Astrocyte (in vitro differentiated cells and primary cell): ENCODE measurements around the gene WNT1. TPM values are rescaled to one million over a fixed set of nuclear protein-coding genes. Genes with fewer than 3 reads are reported as not detected.

Source experiments
- DNase-seq: peaks from one replicate; pipeline ENCODE4 v3.0.0-alpha.2; 2010; ENCODE audit warnings: low read depth
- FAIRE-seq: peaks from 2 replicates; lab custom pipeline; 2011; peaks lifted over from hg19 to GRCh38; lab: Jason Lieb, UNC
- H2AFZ ChIP-seq: 2 replicates; pipeline ENCODE4 v1.6.0; 2012; ENCODE audit warnings: low read depth, low read length, inconsistent platforms
- H3K27ac ChIP-seq: 2 replicates; pipeline ENCODE4 v1.5.1; 2011; ENCODE audit warnings: low read depth, low read length, inconsistent platforms
- H3K27me3 ChIP-seq: 2 replicates; pipeline ENCODE4 v1.6.0; 2011; ENCODE audit warnings: low read length, inconsistent platforms; ENCODE audit not compliant: insufficient read depth
- H3K36me3 ChIP-seq: 2 replicates; pipeline ENCODE4 v1.5.1; 2011; ENCODE audit warnings: low read length, inconsistent platforms; ENCODE audit not compliant: insufficient read depth
- H3K4me1 ChIP-seq: 2 replicates; pipeline ENCODE4 v1.5.1; 2011; ENCODE audit warnings: low read length, inconsistent platforms; ENCODE audit not compliant: insufficient read depth
- H3K4me2 ChIP-seq: 2 replicates; pipeline ENCODE4 v1.6.0; 2012; ENCODE audit warnings: low read length, inconsistent platforms
- H3K4me3 ChIP-seq: 2 replicates; pipeline ENCODE4 v1.5.1; 2011; ENCODE audit warnings: low read depth, mild to moderate bottlenecking, low read length, inconsistent platforms; ENCODE audit not compliant: insufficient read depth
- H3K79me2 ChIP-seq: 2 replicates; pipeline ENCODE4 v1.6.0; 2012; ENCODE audit warnings: mild to moderate bottlenecking, low read length, inconsistent platforms; ENCODE audit not compliant: insufficient read depth
- H3K9ac ChIP-seq: 2 replicates; pipeline ENCODE4 v1.6.0; 2012; ENCODE audit warnings: mild to moderate bottlenecking, low read length, inconsistent platforms
- H3K9me3 ChIP-seq: 2 replicates; pipeline ENCODE4 v1.5.1; 2012; ENCODE audit warnings: low read depth, mild to moderate bottlenecking, low read length, inconsistent platforms; ENCODE audit not compliant: insufficient read depth
- H4K20me1 ChIP-seq: 2 replicates; pipeline ENCODE4 v1.6.0; 2012; ENCODE audit warnings: low read length, inconsistent platforms; ENCODE audit not compliant: insufficient read depth
- H3K27ac Mint-ChIP-seq: one replicate; pipeline ENCODE4 v1.8.0; 2021; ENCODE audit warnings: mild to moderate bottlenecking, mixed read lengths; ENCODE audit not compliant: unreplicated experiment
- H3K27me3 Mint-ChIP-seq: one replicate; pipeline ENCODE4 v1.8.0; 2021; ENCODE audit warnings: low read depth, mixed read lengths; ENCODE audit not compliant: unreplicated experiment
- H3K36me3 Mint-ChIP-seq: one replicate; pipeline ENCODE4 v1.8.0; 2021; ENCODE audit warnings: low read depth, mixed read lengths; ENCODE audit not compliant: unreplicated experiment
- H3K4me1 Mint-ChIP-seq: one replicate; pipeline ENCODE4 v1.8.0; 2021; ENCODE audit warnings: low read depth, mixed read lengths; ENCODE audit not compliant: unreplicated experiment
- H3K4me3 Mint-ChIP-seq: one replicate; pipeline ENCODE4 v1.8.0; 2021; ENCODE audit warnings: mild to moderate bottlenecking, moderate library complexity, mixed read lengths; ENCODE audit not compliant: unreplicated experiment
- H3K9me3 Mint-ChIP-seq: one replicate; pipeline ENCODE4 v1.8.0; 2021; ENCODE audit warnings: mild to moderate bottlenecking, mixed read lengths; ENCODE audit not compliant: unreplicated experiment
- CTCF ChIP-seq: IDR thresholded peaks from 2 replicates; pipeline ENCODE4 v1.5.1; 2011; ENCODE audit warnings: low read depth, mild to moderate bottlenecking, inconsistent platforms, low read length, moderate library complexity; ENCODE audit not compliant: insufficient read depth
- EZH2 ChIP-seq: IDR thresholded peaks from 2 replicates; pipeline ENCODE4 v1.6.1; 2012; ENCODE audit warnings: mild to moderate bottlenecking, low read length, inconsistent platforms; ENCODE audit not compliant: insufficient read depth
- total RNA-seq: library from RNA; stranded (reverse); gene quantifications from 2 replicates; pipeline ENCODE4 v1.2.1, GENCODE V29; 2021

Gene WNT1
- total RNA-seq, 1 donor from 2014 or later, result not detected

- no peak for DNase-seq
- no peak overlapping the region for H3K9ac ChIP-seq
- no peak overlapping the region for H3K4me3 ChIP-seq
- no peaks in the 10 kb centered on the region for H3K36me3 ChIP-seq
- Mint-ChIP-seq H3K4me3 (no peak overlapping the region), H3K9me3 (peaks cover 10% of the 10 kb centered on the region), H3K4me1 (peaks cover 2% of the 10 kb centered on the region), H3K27ac (peak overlapping the region; percentile 62), H3K36me3 (no peaks in the 10 kb centered on the region), H3K27me3 (peaks cover 79% of the 10 kb centered on the region)
- no peaks in the 10 kb centered on the region for H3K79me2 ChIP-seq
- H3K27me3 ChIP-seq, result peaks cover 93% of the 10 kb centered on the region
- peaks cover 38% of the 10 kb centered on the region for H4K20me1 ChIP-seq
- no peak for FAIRE-seq
- no peak overlapping the region for H3K27ac ChIP-seq
- no peak overlapping the region for H2AFZ ChIP-seq
- no peak for TF ChIP-seq EZH2
- TF ChIP-seq CTCF, result no peak
- peaks cover 27% of the 10 kb centered on the region for H3K4me1 ChIP-seq
- peaks cover 7% of the 10 kb centered on the region for H3K9me3 ChIP-seq
- H3K4me2 ChIP-seq, result no peak overlapping the region
These were observed 4.4 kb downstream of the WNT1 start for GRCh38 chr12:48982397-48983080.

- Histone ChIP-seq H3K4me3 (no peak overlapping the region), H3K4me2 (no peak overlapping the region), H3K4me1 (peaks cover 5% of the 10 kb centered on the region), H3K27ac (no peak overlapping the region), H2AFZ (no peak overlapping the region), H3K79me2 (no peaks in the 10 kb centered on the region), H3K27me3 (peaks cover 83% of the 10 kb centered on the region), H3K9ac (no peak overlapping the region), H3K9me3 (peaks cover 9% of the 10 kb centered on the region), H3K36me3 (no peaks in the 10 kb centered on the region), H4K20me1 (peaks cover 24% of the 10 kb centered on the region)
- peaks cover 3% of the 10 kb centered on the region for H3K4me1 Mint-ChIP-seq
- FAIRE-seq, result no peak
- H3K9me3 Mint-ChIP-seq, result peaks cover 8% of the 10 kb centered on the region
- DNase-seq, result no peak
- H3K4me3 Mint-ChIP-seq, result no peak overlapping the region
- H3K27me3 Mint-ChIP-seq, result peaks cover 83% of the 10 kb centered on the region
- TF ChIP-seq CTCF (no peak), EZH2 (no peak)
- H3K27ac Mint-ChIP-seq, result no peak overlapping the region
- H3K36me3 Mint-ChIP-seq, result no peaks in the 10 kb centered on the region
These were observed 7.4 kb downstream of the WNT1 start for GRCh38 chr12:48985475-48985897.

- no peak for DNase-seq
- no peak overlapping the region for H3K4me3 ChIP-seq
- H3K9me3 ChIP-seq, result peaks cover 9% of the 10 kb centered on the region
- no peak overlapping the region for H3K4me3 Mint-ChIP-seq
- no peak overlapping the region for H2AFZ ChIP-seq
- peaks cover 5% of the 10 kb centered on the region for H3K4me1 ChIP-seq
- H3K4me2 ChIP-seq, result no peak overlapping the region
- no peak overlapping the region for H3K27ac ChIP-seq
- H3K27me3 Mint-ChIP-seq, result peaks cover 83% of the 10 kb centered on the region
- H3K4me1 Mint-ChIP-seq, result peaks cover 7% of the 10 kb centered on the region
- TF ChIP-seq EZH2 (no peak), CTCF (no peak)
- H3K9ac ChIP-seq, result no peak overlapping the region
- H3K9me3 Mint-ChIP-seq, result peaks cover 8% of the 10 kb centered on the region
- peaks cover 24% of the 10 kb centered on the region for H4K20me1 ChIP-seq
- no peaks in the 10 kb centered on the region for H3K36me3 ChIP-seq
- peaks cover 83% of the 10 kb centered on the region for H3K27me3 ChIP-seq
- FAIRE-seq, result no peak
- no peaks in the 10 kb centered on the region for H3K79me2 ChIP-seq
- H3K36me3 Mint-ChIP-seq, result no peaks in the 10 kb centered on the region
- H3K27ac Mint-ChIP-seq, result no peak overlapping the region
These were observed 7.8 kb downstream of the WNT1 start for GRCh38 chr12:48985901-48986300.
